Measurements from ENCODE around the gene TXNDC8. TPM values are rescaled to one million over a fixed set of nuclear protein-coding genes. Genes with fewer than 3 reads are reported as not detected.

The TXNDC8 gene
- total RNA-seq, 1 experiment from 2014 or later: not detected

DNA sequence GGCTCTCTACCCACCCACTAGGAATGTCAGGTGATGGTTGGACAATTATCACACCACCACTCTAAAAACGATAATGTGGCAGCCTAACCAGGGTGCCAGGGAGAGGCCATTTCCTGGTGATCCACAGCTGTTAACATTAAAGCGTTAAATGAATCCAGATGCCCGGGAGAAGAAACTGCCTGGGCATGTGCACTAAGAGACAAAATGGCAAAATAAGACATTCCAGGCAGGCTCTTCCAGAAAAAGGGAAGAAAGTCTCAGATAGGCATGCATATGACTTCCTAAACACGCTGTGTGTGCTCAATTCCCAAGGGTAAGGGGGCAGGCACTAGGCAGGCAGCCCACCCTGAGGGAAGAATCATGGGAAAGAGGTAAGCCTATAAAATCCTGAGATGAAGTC, 76.8 kb downstream of the TXNDC8 start:
- no peak for TF ChIP-seq TCF7L2 (IDR thresholded peaks at IDR 0.05; ENCODE audit: low read depth, low read length)
- TF ChIP-seq, protein P1, sequence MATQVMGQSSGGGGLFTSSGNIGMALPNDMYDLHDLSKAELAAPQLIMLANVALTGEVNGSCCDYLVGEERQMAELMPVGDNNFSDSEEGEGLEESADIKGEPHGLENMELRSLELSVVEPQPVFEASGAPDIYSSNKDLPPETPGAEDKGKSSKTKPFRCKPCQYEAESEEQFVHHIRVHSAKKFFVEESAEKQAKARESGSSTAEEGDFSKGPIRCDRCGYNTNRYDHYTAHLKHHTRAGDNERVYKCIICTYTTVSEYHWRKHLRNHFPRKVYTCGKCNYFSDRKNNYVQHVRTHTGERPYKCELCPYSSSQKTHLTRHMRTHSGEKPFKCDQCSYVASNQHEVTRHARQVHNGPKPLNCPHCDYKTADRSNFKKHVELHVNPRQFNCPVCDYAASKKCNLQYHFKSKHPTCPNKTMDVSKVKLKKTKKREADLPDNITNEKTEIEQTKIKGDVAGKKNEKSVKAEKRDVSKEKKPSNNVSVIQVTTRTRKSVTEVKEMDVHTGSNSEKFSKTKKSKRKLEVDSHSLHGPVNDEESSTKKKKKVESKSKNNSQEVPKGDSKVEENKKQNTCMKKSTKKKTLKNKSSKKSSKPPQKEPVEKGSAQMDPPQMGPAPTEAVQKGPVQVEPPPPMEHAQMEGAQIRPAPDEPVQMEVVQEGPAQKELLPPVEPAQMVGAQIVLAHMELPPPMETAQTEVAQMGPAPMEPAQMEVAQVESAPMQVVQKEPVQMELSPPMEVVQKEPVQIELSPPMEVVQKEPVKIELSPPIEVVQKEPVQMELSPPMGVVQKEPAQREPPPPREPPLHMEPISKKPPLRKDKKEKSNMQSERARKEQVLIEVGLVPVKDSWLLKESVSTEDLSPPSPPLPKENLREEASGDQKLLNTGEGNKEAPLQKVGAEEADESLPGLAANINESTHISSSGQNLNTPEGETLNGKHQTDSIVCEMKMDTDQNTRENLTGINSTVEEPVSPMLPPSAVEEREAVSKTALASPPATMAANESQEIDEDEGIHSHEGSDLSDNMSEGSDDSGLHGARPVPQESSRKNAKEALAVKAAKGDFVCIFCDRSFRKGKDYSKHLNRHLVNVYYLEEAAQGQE (IDR thresholded peaks at IDR 0.05; ENCODE audit: insufficient read depth in 1 of 2, low read depth in 2 of 2, low read length in 1 of 2): no peak
- intact Hi-C loops (cut with micrococcal nuclease; ENCODE audit: unreplicated experiment): no loop called here
- Histone ChIP-seq H3K27me3 (ENCODE audit: control insufficient read depth, insufficient read depth, low read length) (no peaks in the 10 kb centered on the region), H3K9me3 (ENCODE audit: control insufficient read depth, insufficient read depth, low read depth, low read length) (no peaks in the 10 kb centered on the region), H3K4me1 (ENCODE audit: control insufficient read depth, insufficient read depth, low read length) (peaks cover 2% of the 10 kb centered on the region; the same call in 1 of the 2 replicates), H3K4me3 (ENCODE audit: low read depth in 2 of 2, low read length in 2 of 2) (no peak overlapping the region), H3K27ac (ENCODE audit: low read length) (no peak overlapping the region), H3K36me3 (ENCODE audit: control insufficient read depth, insufficient read depth, low read length) (no peaks in the 10 kb centered on the region; the same call in 1 of the 2 replicates)
- ATAC-seq: no peak
- ChIA-PET CTCF (no interaction called here), POLR2A (no interaction called here)
- in situ Hi-C loops (cut with HindIII; ENCODE audit: low pct_unique_long_range_greater_than_20kb, low sequenced_read_pairs): no loop called here
- BruUV-seq (replicated peaks): no TSS peak
- no peak for DNase-seq (ENCODE audit: low read depth, low spot score)

DNA sequence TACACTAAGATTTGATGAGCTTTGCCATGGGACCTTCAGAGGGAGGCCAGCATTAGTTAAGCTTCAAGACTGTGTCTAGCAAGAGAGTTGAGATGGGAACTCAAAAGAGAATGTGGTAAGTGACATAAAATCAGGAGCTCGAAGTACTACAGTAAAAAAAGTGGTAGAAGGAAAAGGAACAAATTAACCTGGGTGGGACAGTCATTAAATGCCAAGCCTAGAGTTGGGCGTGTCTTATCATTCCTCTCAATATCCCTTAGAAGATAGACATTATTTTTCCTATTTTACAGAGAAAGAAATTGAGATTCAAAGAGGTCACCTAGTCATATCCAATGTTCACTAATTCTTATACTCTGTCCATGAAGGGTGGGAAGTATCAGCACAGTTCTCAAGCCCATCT, 78.1 kb downstream of the TXNDC8 start:
- H3K36me3 ChIP-seq (ENCODE audit: control insufficient read depth, insufficient read depth, low read length): no peaks in the 10 kb centered on the region; the same call in 1 of the 2 replicates
- POLR2A ChIA-PET: no interaction called here
- H3K9me3 ChIP-seq (ENCODE audit: control insufficient read depth, insufficient read depth, low read depth, low read length): no peaks in the 10 kb centered on the region
- H3K4me3 ChIP-seq (ENCODE audit: low read depth in 2 of 2, low read length in 2 of 2): no peak overlapping the region
- BruUV-seq (replicated peaks): no TSS peak
- no peaks in the 10 kb centered on the region for H3K27me3 ChIP-seq (ENCODE audit: control insufficient read depth, insufficient read depth, low read length)
- intact Hi-C loops (cut with micrococcal nuclease; ENCODE audit: unreplicated experiment) (no loop called here), in situ Hi-C loops (cut with HindIII; ENCODE audit: low pct_unique_long_range_greater_than_20kb, low sequenced_read_pairs) (no loop called here)
- CTCF ChIA-PET: no interaction called here
- no peak for ATAC-seq
- no peak for DNase-seq (ENCODE audit: low read depth, low spot score)
- H3K27ac ChIP-seq (ENCODE audit: low read length): no peak overlapping the region
- TF ChIP-seq, protein P2, sequence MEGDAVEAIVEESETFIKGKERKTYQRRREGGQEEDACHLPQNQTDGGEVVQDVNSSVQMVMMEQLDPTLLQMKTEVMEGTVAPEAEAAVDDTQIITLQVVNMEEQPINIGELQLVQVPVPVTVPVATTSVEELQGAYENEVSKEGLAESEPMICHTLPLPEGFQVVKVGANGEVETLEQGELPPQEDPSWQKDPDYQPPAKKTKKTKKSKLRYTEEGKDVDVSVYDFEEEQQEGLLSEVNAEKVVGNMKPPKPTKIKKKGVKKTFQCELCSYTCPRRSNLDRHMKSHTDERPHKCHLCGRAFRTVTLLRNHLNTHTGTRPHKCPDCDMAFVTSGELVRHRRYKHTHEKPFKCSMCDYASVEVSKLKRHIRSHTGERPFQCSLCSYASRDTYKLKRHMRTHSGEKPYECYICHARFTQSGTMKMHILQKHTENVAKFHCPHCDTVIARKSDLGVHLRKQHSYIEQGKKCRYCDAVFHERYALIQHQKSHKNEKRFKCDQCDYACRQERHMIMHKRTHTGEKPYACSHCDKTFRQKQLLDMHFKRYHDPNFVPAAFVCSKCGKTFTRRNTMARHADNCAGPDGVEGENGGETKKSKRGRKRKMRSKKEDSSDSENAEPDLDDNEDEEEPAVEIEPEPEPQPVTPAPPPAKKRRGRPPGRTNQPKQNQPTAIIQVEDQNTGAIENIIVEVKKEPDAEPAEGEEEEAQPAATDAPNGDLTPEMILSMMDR (IDR thresholded peaks at IDR 0.05): no peak
- TF ChIP-seq POLR2AphosphoS5 (IDR thresholded peaks at IDR 0.05; ENCODE audit: low read depth, low read length) (no peak), SIN3A (IDR thresholded peaks at IDR 0.05; ENCODE audit: borderline replicate concordance, insufficient read depth, low read depth, low read length) (no peak), TCF7L2 (IDR thresholded peaks at IDR 0.05; ENCODE audit: low read depth, low read length) (no peak)
- TF ChIP-seq, protein P1 (IDR thresholded peaks at IDR 0.05; ENCODE audit: insufficient read depth in 1 of 2, low read depth in 2 of 2, low read length in 1 of 2): no peak
- peaks cover 2% of the 10 kb centered on the region; the same call in 1 of the 2 replicates for H3K4me1 ChIP-seq (ENCODE audit: control insufficient read depth, insufficient read depth, low read length)

Measured in Panc1 (cell line).